AG04450 (cell line): ENCODE measurements around the gene C5AR1. TPM values are rescaled to one million over a fixed set of nuclear protein-coding genes. Genes with fewer than 3 reads are reported as not detected.
"Not testable (repeated sequence)": the region's sequence is repeated elsewhere in the genome, so short reads cannot be mapped to it uniquely, and the experiment has no call there.

ENCODE experiments used
- CTCF ChIA-PET: fragments of 300-600, 350-600 bp; formaldehyde crosslinking; extraction: SDS; loops from one replicate; lab custom pipeline; 2022; ENCODE audit warnings: antibody characterized with exemption, inconsistent platforms; lab: Charles Lee
- POLR2A ChIA-PET: fragments of 350-600 bp; formaldehyde crosslinking; extraction: SDS; loops from one replicate; lab custom pipeline; 2021; ENCODE audit warnings: antibody characterized with exemption, inconsistent platforms; lab: Yijun Ruan, JAX
- DNase-seq: peaks from one replicate; pipeline ENCODE4 v3.0.0-alpha.2; 2011; ENCODE audit warnings: low read depth, low spot score
- H3K27ac ChIP-seq: one replicate; pipeline ENCODE4 v1.5.1; 2012; ENCODE audit warnings: low read depth, low read length, control low read depth
- H3K27me3 ChIP-seq: one replicate; pipeline ENCODE4 v1.6.0; 2012; ENCODE audit warnings: low read length; ENCODE audit not compliant: control insufficient read depth, insufficient read depth
- H3K4me3 ChIP-seq: 2 replicates; pipeline ENCODE4 v1.5.1; 2011; ENCODE audit warnings: mild to moderate bottlenecking, low read depth, low read length, control low read depth
- H3K9me3 ChIP-seq: 2 replicates; pipeline ENCODE4 v1.5.1; 2012; ENCODE audit warnings: low read length; ENCODE audit not compliant: control insufficient read depth, insufficient read depth
- CTCF ChIP-seq: IDR thresholded peaks from 2 replicates; pipeline ENCODE4 v1.5.1; 2011; ENCODE audit warnings: low read depth, low read length, control low read depth, inconsistent platforms
- polyA minus RNA-seq: library from RNA; depleted of rRNA, polyadenylated mRNA; stranded (reverse); fragments of >200 nt; gene quantifications from 2 replicates; pipeline ENCODE4 v1.2.3, GENCODE V29; 2011; rRNA and poly(A)+ RNA removed
- polyA plus RNA-seq: library from polyadenylated mRNA; depleted of rRNA; stranded (reverse); fragments of >200 nt; gene quantifications from 2 replicates; pipeline ENCODE4 v1.2.3, GENCODE V29; 2011; rRNA removed

The C5AR1 gene
- polyA plus RNA-seq (0.50 and 0.53 TPM in 2 replicates), polyA minus RNA-seq (0.41 and 0.70 TPM in 2 replicates)

GRCh38 chr19:47309608-47310007 is at the start of gene C5AR1:
Gene C5AR1, plus strand, starts transcription at chr19:47309861. Its CDS starts 35 bp downstream, at chr19:47309896.
- Histone ChIP-seq H3K9me3 (no peaks in the 10 kb centered on the region), H3K27ac (no peak within 1 kb of the TSS), H3K27me3 (no peaks in the 10 kb centered on the region), H3K4me3 (no peak within 1 kb of the TSS)
- CTCF ChIA-PET, result interaction anchor here (0.6 to 1.9 kb wide), 4 partner anchors 12 to 82 kb away, joined by 3 to 14 read pairs (median 4); partner anchors contain the start of gene DHX34
- no peak for TF ChIP-seq CTCF
- no peak for DNase-seq
- POLR2A ChIA-PET, result interaction anchor here (0.5 to 0.7 kb wide), 3 partner anchors 43 to 348 kb away, joined by 3 to 9 read pairs (median 3); no protein-coding TSS in a partner anchor

GRCh38 chr19:47260476-47260875 is 49.2 kb upstream of the C5AR1 start:
- DNase-seq, result no peak
- TF ChIP-seq CTCF, result no peak
- no peaks in the 10 kb centered on the region for H3K9me3 ChIP-seq
- CTCF ChIA-PET, result interaction anchor here (1.1 kb wide), 1 partner anchor 13 kb away, joined by 3 read pairs; no protein-coding TSS in a partner anchor
- H3K4me3 ChIP-seq, result no peak overlapping the region
- H3K27ac ChIP-seq, result no peak overlapping the region
- POLR2A ChIA-PET, result interaction anchor here (1.3 kb wide), 1 partner anchor 14 kb away, joined by 3 read pairs; no protein-coding TSS in a partner anchor
- H3K27me3 ChIP-seq, result no peaks in the 10 kb centered on the region

GRCh38 chr19:47261946-47262793 is 47.5 kb upstream of the C5AR1 start:
- not testable (repeated sequence) for H3K9me3 ChIP-seq, H3K4me3 ChIP-seq, H3K27ac ChIP-seq, DNase-seq, H3K27me3 ChIP-seq
- ChIA-PET CTCF (interaction anchor here (0.7 kb wide), 1 partner anchor 51 kb away, joined by 3 read pairs; no protein-coding TSS in a partner anchor), POLR2A (interaction anchor here (0.6 to 1.3 kb wide), 4 partner anchors 9 to 141 kb away, joined by 3 to 5 read pairs (median 4); no protein-coding TSS in a partner anchor)

- H3K4me3 ChIP-seq, result no peak overlapping the region
- DNase-seq, result no peak
- H3K27me3 ChIP-seq, result no peaks in the 10 kb centered on the region
- ChIA-PET POLR2A (interaction anchor here (1.4 kb wide), 1 partner anchor 9 kb away, joined by 3 read pairs; no protein-coding TSS in a partner anchor), CTCF (no interaction called here)
- no peak overlapping the region for H3K27ac ChIP-seq
- no peak for TF ChIP-seq CTCF
- no peaks in the 10 kb centered on the region; the same call in 1 of the 2 replicates for H3K9me3 ChIP-seq
Measured at GRCh38 chr19:47264629-47265028, 45.0 kb upstream of the C5AR1 start.

- Histone ChIP-seq H3K27me3 (no peaks in the 10 kb centered on the region), H3K27ac (no peak overlapping the region), H3K4me3 (no peak overlapping the region), H3K9me3 (no peaks in the 10 kb centered on the region; the same call in 1 of the 2 replicates)
- ChIA-PET CTCF (interaction anchor here (0.6 kb wide), 1 partner anchor 9 kb away, joined by 8 read pairs; no protein-coding TSS in a partner anchor), POLR2A (interaction anchor here (0.5 to 0.7 kb wide), 2 partner anchors 43 to 1820 kb away, joined by 4 to 9 read pairs; no protein-coding TSS in a partner anchor)
- TF ChIP-seq CTCF, result no peak
- DNase-seq, result no peak
Measured at GRCh38 chr19:47266401-47266941, 43.2 kb upstream of the C5AR1 start.
